NCI-H2227 (cell line): ENCODE data around the gene FSTL4.
"Not testable (repeated sequence)": the region's sequence is repeated elsewhere in the genome, so short reads cannot be mapped to it uniquely, and the experiment has no call there.

Experiments
- DNase-seq: peaks from one replicate; lab custom pipeline; 2025; ENCODE audit not compliant: unreplicated experiment; lab: John Stamatoyannopoulos, UW

FSTL4 gene

DNA sequence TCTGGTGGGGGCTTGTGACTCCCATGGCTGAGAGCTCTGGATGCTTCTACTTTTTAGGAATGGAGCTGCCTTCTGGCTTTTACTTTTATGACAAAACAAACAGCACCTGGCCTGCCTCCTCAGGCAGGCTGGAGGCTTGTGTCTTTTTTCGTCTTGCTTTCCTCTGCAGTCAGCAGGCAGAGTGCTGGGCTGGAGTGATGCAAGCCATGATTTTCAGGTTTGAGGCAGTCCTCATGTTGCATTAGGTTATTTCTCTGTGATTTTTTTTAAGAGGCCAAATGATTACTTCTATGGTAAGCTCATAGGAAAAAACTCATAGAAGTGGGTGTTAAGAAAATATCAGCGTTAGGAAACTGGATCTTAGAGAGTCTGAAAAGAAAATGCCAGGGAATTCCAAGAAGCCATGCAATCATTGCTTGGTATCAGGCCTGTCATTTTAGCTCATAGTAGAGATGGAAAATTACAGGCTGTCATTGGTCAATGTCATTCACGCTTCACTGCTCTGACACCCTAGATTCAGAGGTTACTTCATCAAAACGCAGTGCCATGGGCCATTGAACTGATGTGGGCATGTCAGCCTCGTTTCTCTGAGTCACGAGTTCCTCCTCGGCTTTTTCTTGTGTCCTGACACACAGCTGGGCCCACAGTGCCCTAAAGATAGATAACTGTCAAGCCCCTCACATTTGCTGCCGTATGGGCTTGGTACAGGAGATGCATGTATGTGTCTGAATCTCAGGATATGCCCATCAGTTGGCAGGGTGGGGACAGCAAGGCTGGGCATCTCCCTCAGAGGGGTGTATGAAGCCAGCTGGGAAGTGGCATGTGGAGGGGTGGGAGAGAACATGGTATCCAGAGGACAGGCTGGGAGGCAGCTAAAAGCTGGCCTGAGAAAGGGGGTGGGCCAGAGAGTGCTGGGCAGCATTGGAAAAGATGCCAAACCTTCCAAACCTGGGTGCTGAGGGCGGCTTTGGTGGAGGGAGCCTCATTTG is 408.7 kb downstream of the FSTL4 start:
- peak; percentile 66 for DNase-seq

DNA sequence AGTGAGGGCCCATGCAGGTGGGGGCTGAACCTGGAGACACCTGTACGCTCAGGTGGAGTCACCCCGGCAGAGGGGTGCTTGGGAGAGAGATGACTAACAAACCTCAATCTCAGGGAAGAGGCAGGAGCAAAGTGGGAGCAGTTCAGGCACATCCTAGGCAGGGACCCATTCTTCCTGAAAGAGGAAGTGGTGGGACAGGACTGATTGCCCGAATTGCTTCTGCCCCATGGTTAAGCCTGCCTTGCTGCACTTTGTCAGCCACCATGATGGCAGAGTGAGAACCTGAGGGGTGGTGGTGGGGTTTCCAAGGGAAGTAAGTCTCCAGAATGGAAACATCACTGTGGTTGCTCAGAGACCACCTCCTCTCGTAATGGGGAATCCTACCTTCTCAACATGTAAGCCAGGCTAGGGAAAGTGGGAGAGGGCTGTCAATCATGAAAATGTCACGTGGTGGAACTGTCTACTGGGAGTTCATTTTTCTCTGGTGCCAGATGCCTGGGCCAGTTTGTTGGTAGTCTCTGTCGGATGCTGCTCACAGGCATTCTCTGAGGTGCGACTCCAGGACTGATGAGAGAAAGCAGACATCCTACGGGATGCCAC is 410.2 kb downstream of the FSTL4 start:
- DNase-seq: no peak

DNA sequence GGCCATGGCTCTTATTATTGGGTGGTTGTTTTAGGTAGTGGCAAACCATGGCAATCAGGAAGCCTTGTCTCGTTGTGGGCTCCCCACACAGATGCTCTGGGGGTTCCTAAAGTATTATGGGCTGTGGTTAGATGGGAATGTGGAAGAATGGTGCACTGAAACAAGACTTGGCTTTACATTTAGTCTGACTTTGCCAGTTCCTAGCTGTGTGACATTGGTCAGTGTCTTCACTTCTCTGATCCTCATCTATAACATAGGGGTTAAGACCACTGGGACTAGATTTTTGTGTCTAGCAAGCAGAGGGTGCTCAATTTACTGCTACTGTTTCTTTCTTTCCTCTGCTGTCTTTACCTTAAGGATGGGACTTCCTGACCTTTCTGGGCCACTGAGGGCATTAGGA is 411.0 kb downstream of the FSTL4 start:
- DNase-seq: no peak

DNA sequence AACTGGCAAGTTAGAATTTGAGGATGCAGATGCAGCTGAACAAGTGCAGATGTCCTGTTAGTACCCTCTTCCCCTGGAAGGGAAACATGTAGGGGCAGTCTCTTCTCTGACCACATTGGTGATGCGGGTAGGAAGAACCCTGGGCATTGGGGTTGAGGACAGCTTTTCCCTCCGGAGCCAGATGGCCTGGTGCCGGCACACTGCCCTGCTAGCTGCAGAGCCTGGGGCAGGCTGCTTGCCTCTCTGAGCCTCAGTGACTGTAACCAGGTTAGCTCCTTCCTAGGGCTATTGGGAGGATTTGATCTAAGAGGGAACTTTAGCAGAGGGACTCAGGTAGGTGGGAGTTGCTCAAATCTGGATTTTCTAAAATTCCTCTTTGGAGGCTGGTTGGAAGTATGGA is 412.1 kb downstream of the FSTL4 start:
- no peak for DNase-seq

DNA sequence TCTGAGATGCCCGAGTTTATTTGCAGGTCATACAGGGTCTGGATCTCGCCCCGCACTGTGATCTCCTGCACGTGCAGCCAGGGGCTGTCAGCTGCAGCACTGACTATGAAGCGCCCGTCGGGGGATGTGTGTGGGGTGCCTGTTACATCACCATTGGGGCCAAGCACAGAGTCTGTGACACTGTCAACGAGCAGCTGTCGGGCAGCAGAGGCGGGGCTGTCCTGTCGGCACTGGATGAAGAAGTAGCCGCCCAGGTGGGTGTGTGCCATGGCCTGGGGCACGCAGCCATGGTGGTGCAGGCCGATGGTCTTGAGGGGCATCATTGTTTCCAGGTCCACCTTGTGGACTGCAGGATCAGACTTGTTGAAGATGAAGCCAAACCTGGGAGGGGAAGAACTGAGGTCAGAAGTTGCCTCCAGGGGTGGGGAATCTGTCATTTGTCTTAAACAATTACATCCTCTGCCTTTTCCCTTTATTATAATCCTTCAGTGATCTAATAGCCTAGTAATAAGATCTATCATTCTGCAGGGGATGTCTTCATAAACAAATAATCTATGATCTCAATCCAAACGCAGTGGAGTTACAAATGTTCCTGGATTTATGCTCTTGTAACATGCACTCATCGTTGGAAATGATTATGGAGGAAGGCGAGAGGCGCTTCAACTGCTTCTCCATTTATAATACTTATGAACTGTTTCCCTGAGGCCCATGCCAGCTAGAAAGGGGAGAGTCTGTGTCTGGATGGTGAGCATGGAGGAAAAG is 412.7 kb downstream of the FSTL4 start:
- no peak for DNase-seq

DNA sequence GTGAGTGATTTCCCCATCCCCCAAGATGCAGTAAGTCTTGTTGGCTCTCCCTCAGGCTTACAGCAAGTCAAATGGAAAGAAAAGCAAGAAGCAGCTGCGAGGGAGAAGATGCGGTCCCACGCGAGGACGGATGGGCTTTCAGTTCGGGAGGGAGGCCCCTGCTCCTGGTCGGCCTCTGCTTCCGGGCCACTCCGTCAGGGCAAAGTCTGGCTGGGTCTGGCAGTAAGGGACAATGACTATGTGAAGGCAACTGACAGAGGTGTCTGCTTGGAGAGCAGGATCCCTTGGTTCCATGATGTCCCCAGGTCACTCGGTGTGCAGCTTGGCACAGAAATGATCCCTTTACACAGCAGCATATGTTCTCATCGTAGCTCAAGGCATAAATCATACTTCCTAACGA is 413.8 kb downstream of the FSTL4 start:
- DNase-seq: no peak

DNA sequence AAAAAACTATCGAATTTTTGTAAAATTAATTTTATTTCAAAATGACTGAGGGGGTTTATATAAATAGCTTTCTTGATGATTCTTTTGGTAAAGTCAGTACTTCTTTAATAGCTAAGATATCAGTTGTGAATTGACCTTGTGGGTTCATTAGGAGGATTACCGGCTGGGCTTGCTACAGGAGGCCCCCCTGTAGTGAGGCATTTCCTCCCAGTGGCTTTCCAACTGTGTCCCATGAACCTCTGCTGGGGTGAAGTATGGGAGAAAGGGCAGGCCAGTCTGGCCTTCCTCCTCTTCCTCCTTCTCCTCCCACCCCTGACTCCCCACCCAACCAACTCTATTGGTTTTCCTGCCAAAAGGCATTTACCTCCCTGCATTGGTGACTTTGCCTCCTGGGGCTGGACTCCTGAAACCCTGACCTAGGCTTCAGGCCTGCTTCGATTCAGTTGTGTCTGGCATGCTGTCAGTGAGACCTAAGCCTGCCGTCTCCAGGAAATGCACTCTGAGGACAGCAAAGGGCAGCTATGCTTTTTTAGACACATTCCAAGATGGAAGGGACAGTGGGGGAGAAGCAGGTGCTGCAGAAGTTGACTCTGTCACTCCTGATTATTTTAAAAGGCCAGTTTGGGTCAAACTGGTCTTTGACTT is 415.8 kb downstream of the FSTL4 start:
- DNase-seq: no peak

DNA sequence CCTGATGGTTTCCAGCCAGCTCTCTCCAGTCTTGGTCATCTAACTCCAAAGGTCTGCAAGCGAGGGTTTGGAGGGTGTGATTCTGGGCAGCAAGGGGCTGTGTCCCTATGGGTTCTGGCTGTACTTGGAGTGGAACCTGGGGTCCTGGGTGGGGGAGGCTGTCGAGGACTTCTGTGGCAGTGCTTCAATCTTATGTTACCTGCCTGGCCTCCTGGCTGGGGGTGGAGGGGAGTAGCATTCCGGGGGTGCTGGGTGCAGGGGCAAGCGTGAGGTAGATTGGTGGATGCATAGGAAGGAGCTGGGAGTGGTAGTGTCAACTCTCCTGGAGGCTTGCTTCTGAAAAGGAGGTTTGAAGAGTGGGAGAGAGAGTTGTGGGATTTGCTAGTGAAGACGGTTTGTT is 417.1 kb downstream of the FSTL4 start:
- DNase-seq: no peak

DNA sequence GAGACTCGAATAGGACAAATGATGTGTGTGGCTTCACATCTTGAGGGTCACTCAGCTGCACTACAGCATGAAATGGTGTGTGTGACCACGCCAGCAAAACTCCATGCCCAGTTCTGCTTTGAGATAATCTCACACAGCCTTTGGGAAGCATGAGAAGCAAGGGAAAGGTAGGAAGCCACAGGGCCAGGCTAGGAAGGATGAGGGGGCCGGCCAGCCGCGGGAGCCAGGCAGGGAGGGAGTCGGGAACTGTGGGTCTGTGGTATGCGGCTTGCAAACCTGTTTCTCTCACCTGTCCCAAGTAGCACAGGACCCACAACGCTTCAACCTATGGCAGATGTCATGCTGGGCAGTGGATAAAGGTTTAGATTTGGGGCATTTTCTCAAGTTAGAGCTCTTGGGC is 418.5 kb downstream of the FSTL4 start:
- DNase-seq: no peak

DNA sequence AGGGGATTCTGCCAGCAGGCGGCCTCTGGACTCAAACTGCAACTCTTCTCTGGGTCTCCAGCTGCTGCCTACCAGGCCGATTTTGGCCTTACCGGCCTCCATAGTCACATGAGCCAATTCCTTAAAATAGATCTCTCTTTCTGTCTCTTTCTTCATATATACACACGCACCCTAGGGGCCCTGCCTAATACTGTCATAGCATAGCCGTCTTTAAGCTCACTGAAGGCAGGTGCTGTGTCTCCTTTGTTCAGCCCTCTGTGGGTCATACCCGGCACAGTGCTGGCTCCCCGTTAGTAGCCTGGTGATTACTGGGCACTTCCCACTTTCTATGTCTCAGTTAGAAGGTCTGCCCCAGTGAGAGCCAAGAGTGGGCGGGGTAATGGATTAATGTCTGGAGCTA is 419.6 kb downstream of the FSTL4 start:
- no peak for DNase-seq

DNA sequence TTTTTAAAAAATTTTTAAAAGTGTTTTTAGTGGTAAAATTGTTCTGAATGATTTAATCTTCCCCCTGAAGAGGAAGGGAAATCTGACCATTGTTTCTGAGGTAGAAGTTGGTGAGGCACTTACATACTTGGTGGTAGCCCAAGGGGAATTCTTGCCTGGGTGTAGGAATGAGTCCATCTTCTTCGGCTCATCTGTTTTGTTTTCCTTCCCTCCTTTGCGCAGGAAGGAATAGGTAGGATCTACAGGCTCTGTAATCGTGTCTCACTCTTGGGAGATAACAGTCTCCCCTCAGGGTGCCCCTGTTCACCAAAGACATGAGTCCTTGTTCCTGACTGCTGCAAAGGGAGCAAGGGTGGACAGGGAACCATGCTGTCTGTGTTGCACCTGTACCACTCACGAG is 422.5 kb downstream of the FSTL4 start:
- DNase-seq: no peak

DNA sequence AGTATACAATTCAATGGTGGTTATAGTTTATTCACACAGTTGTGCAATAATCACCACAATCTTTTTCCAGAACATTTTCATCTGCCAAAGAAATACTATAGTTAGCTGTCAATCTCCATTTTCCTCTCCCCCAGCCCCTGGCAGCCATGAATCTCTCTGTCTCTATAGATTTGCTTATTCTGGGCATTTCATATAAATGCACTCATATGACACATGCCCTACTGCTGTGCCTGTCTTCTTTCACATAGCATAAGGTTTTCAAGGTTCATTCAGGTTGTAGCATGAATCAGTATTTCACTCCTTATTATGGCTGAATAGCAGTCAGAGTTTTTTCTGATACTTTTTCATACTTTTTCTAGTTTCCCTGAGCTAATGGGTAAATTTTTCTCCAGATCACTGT is 432.9 kb downstream of the FSTL4 start:
- DNase-seq: no peak

DNA sequence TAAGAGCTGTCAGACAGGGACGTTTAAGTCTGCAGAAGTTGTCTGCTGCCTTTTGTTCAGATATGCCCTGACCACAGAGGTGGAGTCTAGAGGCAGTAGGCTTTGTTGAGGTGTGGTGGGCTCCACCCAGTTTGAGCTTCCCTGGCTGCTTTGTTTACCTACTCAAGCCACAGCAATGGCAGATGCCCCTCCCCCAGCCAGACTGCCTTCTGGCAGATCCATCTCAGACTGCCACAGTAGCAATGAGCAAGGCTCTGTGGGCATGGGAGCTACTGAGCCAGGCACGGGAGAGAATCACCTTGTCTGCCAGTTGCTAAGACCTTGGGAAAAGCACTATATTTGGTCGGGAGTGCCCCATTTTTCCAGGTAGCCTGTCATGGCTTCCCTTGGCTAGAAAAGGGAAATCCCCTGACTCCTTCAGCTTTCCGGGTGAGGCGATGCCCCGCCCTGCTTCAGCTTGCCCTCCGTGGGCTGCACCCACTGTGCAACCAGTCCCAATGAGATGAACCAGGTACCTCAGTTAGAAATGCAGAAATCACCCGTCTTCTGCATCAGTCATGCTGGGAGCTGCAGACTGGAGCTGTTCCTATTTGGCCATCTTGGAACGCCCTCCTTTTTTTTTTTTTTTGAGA is 441.5 kb downstream of the FSTL4 start:
- DNase-seq: not testable (repeated sequence)

DNA sequence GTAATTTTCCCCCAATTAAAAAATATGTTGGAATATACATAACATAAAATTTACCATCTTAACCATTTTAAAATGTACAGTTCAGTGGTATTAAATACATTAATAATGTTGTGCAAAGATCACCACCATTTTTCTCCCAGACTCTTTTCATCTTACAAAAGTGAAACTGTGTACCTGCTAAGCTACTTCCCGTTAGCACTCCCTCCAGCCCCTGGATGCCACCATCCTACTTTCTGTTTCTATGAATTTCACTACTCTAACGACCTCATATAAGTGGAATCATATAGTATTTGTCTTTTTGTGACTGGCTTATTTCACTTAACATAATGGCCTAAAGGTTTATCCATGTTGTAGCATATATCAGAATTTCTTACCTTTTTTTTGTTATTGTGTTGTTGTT is 447.6 kb downstream of the FSTL4 start:
- no peak for DNase-seq

DNA sequence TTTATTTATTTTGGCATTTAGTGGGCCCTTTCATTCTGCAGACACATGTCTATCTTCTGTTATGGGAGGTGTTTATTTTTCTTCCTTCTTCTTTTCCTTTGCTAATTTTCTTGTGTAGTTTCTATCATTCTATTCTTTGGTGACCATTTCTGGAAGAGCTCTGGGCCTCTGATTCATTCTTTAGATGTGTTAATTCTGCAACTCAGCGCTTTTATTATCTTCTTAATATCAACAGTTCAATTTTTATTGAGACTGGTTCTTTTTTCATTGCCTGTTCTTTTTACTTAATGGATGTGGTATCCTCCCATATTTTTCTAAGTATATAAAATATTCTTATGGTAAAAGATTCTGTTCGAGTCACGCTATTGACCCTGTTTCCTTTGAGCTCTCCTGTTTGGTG is 448.5 kb downstream of the FSTL4 start:
- no peak for DNase-seq

DNA sequence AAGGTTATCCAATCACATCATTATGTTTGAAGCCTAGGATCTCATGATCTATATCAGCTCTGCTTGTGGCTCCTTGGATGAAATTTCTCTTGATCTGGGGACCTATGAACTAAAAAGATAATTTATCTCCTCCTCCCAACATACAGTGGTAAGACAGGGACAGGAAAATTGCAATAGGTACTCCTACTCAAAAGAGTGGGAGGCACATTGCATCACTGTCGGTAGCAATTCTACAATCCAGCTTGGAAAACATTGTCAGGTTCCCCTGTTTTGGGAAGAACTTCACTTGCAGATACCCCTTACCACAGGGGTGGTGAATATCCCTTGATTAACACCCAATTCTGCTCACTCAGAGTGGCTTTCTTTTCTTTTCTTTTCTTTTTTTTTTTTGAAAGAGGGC is 452.8 kb downstream of the FSTL4 start:
- DNase-seq: no peak

DNA sequence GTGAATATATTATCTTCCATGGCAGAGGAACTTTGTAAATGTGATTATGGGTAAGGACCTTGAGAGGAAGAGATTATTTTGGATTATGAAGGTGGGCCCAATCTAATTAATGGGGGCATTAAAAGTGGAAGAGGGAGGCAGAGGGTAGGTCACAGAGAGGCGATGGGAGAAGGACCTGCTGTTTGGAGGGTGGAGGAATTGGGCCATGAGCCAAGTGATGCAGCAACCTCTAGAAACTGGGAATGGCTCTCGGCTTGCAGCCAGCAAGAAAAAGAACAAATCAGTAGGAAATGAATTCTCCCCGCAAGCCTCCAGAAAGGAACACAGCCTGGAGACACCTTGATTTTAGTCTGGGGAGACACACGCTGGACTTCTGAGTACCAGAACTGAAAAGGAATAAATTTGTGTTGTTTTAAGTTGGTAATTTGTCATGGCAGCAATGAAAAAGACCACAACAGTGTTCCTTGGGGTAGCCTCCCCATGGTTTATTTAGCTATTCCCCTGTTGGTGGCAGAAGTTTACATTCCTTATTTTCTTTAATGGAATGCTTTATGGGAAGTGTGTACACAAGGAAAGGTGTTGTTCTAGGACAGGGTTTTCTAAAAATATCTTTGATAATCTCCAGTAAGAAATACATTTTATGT is 456.9 kb downstream of the FSTL4 start:
- no peak for DNase-seq

DNA sequence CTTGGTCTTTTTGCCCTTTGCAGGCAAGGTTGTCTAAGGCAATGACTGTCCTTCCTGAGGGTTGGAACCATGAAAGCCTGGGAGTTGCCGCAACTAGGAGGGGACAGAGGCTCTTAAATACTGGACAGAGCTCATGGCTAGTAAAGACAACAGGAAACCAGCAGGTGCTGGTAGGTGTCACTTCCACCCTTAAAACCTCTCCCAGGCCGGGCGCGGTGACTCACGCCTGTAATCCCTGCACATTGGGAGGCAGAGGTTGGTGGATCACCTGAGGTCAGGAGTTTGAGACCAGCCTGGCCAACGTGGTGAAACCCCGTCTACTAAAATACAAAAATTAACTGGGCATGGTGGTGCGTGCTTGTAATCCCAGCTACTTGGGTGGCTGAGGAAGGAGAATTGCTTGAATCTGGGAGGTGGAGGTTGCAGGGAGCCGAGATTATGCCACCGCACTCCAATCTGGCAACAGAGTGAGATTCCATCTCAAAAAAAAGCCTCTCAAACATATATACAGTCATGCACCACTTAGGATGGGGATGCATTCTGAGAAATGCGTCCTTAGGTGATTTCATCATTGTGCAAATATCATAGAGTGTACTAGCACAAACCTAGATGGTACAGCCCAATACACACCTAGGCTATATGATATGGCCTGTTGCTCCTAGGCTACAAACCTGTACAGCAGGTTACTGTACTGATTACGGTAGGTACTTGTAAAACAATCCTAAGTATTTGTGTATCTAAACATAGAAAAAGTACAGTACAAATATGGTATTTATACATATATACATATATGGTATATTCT is 457.9 kb downstream of the FSTL4 start:
- DNase-seq: no peak

DNA sequence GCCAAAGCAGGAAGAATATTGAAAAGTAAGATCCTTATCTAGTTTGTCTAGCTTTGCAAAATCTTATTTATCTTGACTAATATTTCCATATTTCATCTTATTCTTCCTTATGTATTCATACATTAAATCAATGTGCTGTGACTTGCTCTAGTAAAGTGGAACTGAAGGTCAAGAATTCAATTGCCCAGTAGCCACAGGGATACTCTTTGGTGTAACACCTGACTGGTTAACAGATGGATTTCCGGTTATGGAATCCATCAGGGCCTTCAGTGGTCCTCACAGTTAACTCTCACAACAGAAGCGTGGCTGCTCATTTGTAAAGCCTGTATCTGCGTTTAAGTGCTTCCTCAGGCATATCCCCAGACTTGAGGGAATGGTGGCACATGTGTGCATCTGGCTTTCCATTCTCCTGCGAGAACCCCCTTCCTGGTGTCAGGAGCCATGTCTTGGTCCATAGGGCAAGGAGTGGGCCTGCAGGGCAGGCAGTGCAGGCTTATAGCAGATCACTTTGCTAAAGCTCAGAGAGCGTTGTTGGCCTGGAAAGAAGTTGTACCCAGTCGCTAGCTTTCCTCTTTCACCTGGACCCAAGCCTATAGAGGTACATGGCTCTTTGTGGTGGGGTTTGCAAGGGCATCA is 461.3 kb downstream of the FSTL4 start:
- DNase-seq: no peak
